Left lung (tissue), 10 donors: ENCODE measurements around the gene TP53AIP1. TPM values are rescaled to one million over a fixed set of nuclear protein-coding genes. Genes with fewer than 3 reads are reported as not detected.

ENCODE experiments used
- ATAC-seq: fragments of 200-7000 bp; cut with Tn5 transposase; one replicate; pipeline ENCODE4 v1.9.1; 2020; ENCODE audit warnings: moderate library complexity
- DNase-seq, 4 donors: peaks; one replicate each; pipeline ENCODE4 v3.0.0-alpha.2; 2013 to 2020
- H3K27ac ChIP-seq, 2 donors: fragments of 200-600 bp; sonication (generic) in 1 of 2; one replicate each; pipeline versions ENCODE4 v1.5.0 to v1.8.0; 2020 to 2021
- H3K27me3 ChIP-seq, 2 donors: fragments of 200-600 bp; sonication (generic) in 1 of 2; one replicate each; pipeline versions ENCODE4 v1.5.0 to v1.8.0; 2020 to 2021
- H3K36me3 ChIP-seq, 2 donors: fragments of 200-600 bp; sonication (generic) in 1 of 2; one replicate each; pipeline versions ENCODE4 v1.5.0 to v1.8.0; 2020 to 2021
- H3K4me1 ChIP-seq, 2 donors: fragments of 200-600 bp; one replicate each; pipeline ENCODE4 v1.8.0; 2021
- H3K4me3 ChIP-seq, 2 donors: fragments of 200-600 bp; sonication (generic) in 1 of 2; one replicate each; pipeline versions ENCODE4 v1.5.0 to v1.8.0; 2020 to 2021; ENCODE audit warnings: mild to moderate bottlenecking in 1 of 2
- H3K9me3 ChIP-seq, 2 donors: fragments of 200-600 bp; sonication (generic) in 1 of 2; one replicate each; pipeline versions ENCODE4 v1.5.0 to v1.8.0; 2020 to 2021
- CTCF ChIP-seq, 2 donors: fragments of 200-600 bp; sonication (generic) in 1 of 2; IDR thresholded peaks; one replicate each; pipeline versions ENCODE4 v1.5.0 to v1.8.0; 2021; ENCODE audit warnings: antibody characterized with exemption in 2 of 2
- intact Hi-C, 2 donors: fragments of 100-400 bp; cut with DNase I; formaldehyde crosslinking; loops; one replicate each; pipeline versions ENCODE4 v1.11.2 to v1.14.2; 2022
- polyA plus RNA-seq, 6 donors: library from polyadenylated mRNA; unstranded; fragments of 120-200 nt; gene quantifications; one replicate each; pipeline ENCODE4 v1.2.1, GENCODE V29; 2013; ENCODE audit not compliant: insufficient read length in 6 of 6
- total RNA-seq, 2 donors: library from RNA; stranded (reverse); fragmentation: NEBNext Ultra II Directional; extraction: Animal tissue kit (Norgen Biotek cat#: 25700); gene quantifications; one replicate each; pipeline ENCODE4 v1.2.1, GENCODE V29; 2021
- donor health status: DM: no; HTN: yes; CAD: no.
- donor health status: DM: no; HTN: no; CAD: no.

The TP53AIP1 gene
- total and polyA plus RNA-seq, 8 donors: 0.31 to 1.4 (median 0.59) TPM; not detected in 1

GRCh38 chr11:128946648-128947047, 4.0 kb upstream of the TP53AIP1 start:
- no peaks in the 10 kb centered on the region for H3K4me1 ChIP-seq
- no peak overlapping the region for H3K4me3 ChIP-seq
- no peak overlapping the region for H3K27ac ChIP-seq
- no peaks in the 10 kb centered on the region for H3K36me3 ChIP-seq
- peaks cover 0 to 6% of the 10 kb centered on the region in 2 donors for H3K27me3 ChIP-seq
- H3K9me3 ChIP-seq: no peaks in the 10 kb centered on the region
- no peak for TF ChIP-seq CTCF (IDR thresholded peaks at IDR 0.05)
- ATAC-seq: no peak
- no peak for DNase-seq
- intact Hi-C loops: no loop called here

GRCh38 chr11:128943428-128943976, 831 bp upstream of the TP53AIP1 start:
- Histone ChIP-seq H3K36me3 (no peaks in the 10 kb centered on the region), H3K9me3 (no peaks in the 10 kb centered on the region), H3K27ac (no peak overlapping the region), H3K4me3 (no peak overlapping the region), H3K27me3 (peaks cover 0 to 6% of the 10 kb centered on the region in 2 donors), H3K4me1 (no peaks in the 10 kb centered on the region)
- intact Hi-C loops: no loop called here
- DNase-seq (no peak), ATAC-seq (no peak)
- no peak for TF ChIP-seq CTCF (IDR thresholded peaks at IDR 0.05)

- no peak overlapping the region for H3K27ac ChIP-seq
- no peak overlapping the region for H3K4me3 ChIP-seq
- peaks cover 0 to 6% of the 10 kb centered on the region in 2 donors for H3K27me3 ChIP-seq
- no peak for TF ChIP-seq CTCF (IDR thresholded peaks at IDR 0.05)
- DNase-seq (no peak), ATAC-seq (peak; percentile 13)
- no peaks in the 10 kb centered on the region for H3K4me1 ChIP-seq
- intact Hi-C loops: no loop called here
- no peaks in the 10 kb centered on the region for H3K36me3 ChIP-seq
- H3K9me3 ChIP-seq: no peaks in the 10 kb centered on the region
These were observed 429 bp downstream of the TP53AIP1 start for GRCh38 chr11:128942272-128942612.

- Histone ChIP-seq H3K27me3 (peaks cover 0 to 6% of the 10 kb centered on the region in 2 donors), H3K4me3 (no peak overlapping the region), H3K36me3 (no peaks in the 10 kb centered on the region), H3K4me1 (no peaks in the 10 kb centered on the region), H3K9me3 (no peaks in the 10 kb centered on the region), H3K27ac (no peak overlapping the region)
- no peak for ATAC-seq
- intact Hi-C loops: no loop called here
- DNase-seq: no peak
- no peak for TF ChIP-seq CTCF (IDR thresholded peaks at IDR 0.05)
These were observed 949 bp downstream of the TP53AIP1 start for GRCh38 chr11:128941573-128942271.

- Histone ChIP-seq H3K9me3 (no peaks in the 10 kb centered on the region), H3K4me3 (no peak overlapping the region), H3K4me1 (no peaks in the 10 kb centered on the region), H3K27ac (no peak overlapping the region), H3K36me3 (no peaks in the 10 kb centered on the region), H3K27me3 (peaks cover 0 to 6% of the 10 kb centered on the region in 2 donors)
- no peak for TF ChIP-seq CTCF (IDR thresholded peaks at IDR 0.05)
- intact Hi-C loops: no loop called here
- DNase-seq: no peak
- ATAC-seq: no peak
These were observed 1.6 kb downstream of the TP53AIP1 start for GRCh38 chr11:128941110-128941509.
